Mammary epithelial cell (primary cell): ENCODE measurements around the gene PRMT1.

Experiments used
- EZH2 ChIP-seq: IDR thresholded peaks from 2 replicates; pipeline ENCODE4 v1.6.1; 2012; ENCODE audit warnings: low read length, inconsistent platforms, borderline replicate concordance
- TF ChIP-seq, protein P1 (sequence below), 2 donors: IDR thresholded peaks in 1 of 2; conservative IDR thresholded peaks in 1 of 2; 2 replicates each; pipeline ENCODE4 v1.5.1; 2011 to 2012; ENCODE audit warnings: inconsistent platforms in 2 of 2, low read length in 2 of 2, mild to moderate bottlenecking in 2 of 2, control low read depth in 1 of 2, low read depth in 1 of 2; ENCODE audit not compliant: insufficient read depth in 1 of 2; ENCODE audit errors: extremely low read depth in 1 of 2

DNA sequence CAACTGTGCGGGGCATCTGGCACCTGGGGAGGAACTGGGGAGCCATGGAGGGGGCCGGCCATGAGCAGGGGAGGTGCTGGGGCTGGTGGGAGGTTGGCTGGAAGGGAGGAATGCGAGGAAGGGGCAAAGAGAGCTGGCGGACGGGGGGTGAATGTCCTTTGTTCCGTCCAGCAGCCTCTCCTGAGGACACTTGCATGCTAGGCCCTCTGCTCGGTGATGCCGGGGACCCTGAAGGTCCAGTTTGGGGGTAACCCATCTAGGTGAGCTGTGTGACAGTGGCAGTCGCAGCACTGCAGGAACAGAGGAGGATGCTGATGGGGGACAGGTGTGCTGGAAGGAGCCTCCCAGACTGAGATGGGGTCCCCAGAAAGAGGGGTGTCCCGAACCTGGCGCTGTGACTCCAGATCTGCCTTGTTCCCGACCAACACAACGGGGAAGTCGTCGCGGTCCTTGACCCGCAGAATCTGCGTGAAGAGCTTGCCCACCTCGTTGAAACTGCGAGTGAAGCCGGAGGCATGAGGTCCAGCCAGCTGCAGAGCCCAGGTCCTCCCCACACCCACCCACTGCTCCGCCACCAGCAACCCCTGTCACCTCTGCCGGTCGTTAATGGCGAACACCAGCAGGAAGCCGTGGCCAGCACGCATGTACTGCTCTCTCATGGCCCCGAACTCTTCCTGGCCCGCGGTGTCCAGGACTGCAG lies 40.7 kb upstream of the PRMT1 start:
- no peak for TF ChIP-seq EZH2
- TF ChIP-seq, protein P1, sequence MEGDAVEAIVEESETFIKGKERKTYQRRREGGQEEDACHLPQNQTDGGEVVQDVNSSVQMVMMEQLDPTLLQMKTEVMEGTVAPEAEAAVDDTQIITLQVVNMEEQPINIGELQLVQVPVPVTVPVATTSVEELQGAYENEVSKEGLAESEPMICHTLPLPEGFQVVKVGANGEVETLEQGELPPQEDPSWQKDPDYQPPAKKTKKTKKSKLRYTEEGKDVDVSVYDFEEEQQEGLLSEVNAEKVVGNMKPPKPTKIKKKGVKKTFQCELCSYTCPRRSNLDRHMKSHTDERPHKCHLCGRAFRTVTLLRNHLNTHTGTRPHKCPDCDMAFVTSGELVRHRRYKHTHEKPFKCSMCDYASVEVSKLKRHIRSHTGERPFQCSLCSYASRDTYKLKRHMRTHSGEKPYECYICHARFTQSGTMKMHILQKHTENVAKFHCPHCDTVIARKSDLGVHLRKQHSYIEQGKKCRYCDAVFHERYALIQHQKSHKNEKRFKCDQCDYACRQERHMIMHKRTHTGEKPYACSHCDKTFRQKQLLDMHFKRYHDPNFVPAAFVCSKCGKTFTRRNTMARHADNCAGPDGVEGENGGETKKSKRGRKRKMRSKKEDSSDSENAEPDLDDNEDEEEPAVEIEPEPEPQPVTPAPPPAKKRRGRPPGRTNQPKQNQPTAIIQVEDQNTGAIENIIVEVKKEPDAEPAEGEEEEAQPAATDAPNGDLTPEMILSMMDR (conservative IDR thresholded peaks at IDR 0.05 in 1 of 2, IDR thresholded peaks at IDR 0.05 in 1 of 2; ENCODE audit: extremely low read depth in 1 of 2, insufficient read depth in 1 of 2, low read depth in 1 of 2, low read length in 2 of 2) = no peak
